Frontal cortex (tissue), 1 donor: ENCODE measurements around the gene TLX3. TPM values are rescaled to one million over a fixed set of nuclear protein-coding genes. Genes with fewer than 3 reads are reported as not detected.

Experiments
- small RNA-seq: library from RNA; depleted of rRNA; stranded (forward); fragments of <200 nt; gene quantifications from one replicate; pipeline ENCODE3, GENCODE V24; 2014
- total RNA-seq: library from RNA; depleted of rRNA; stranded (reverse); fragments of >200 nt; gene quantifications from one replicate; pipeline ENCODE4 v1.2.3, GENCODE V29; 2014

TLX3 gene
- total RNA-seq, 1 donor from 2014 or later, result not detected

Small RNA genes lying within 50 kb of the gene (small RNA-seq; reads per million reads assigned to genes)
- gene AC091980.1, result not detected
- not detected for gene RN7SL339P

Other genes with a start within 250 kb of the TLX3 start
- 414 TPM for gene NPM1, start 78.6 kb downstream of the TLX3 start, total RNA-seq
- gene FGF18, start 110.4 kb downstream of the TLX3 start, total RNA-seq, result 0.82 TPM